HEK293 (cell line): Measurements from ENCODE around the gene EDN1.

Experiments used
- CTCF ChIA-PET: fragments of 350-600 bp; formaldehyde crosslinking; extraction: SDS; loops from one replicate; lab custom pipeline; 2021; ENCODE audit warnings: antibody characterized with exemption; lab: Yijun Ruan, JAX
- POLR2A ChIA-PET: fragments of 300-600 bp; formaldehyde crosslinking; extraction: SDS; loops from one replicate; lab custom pipeline; 2020; ENCODE audit warnings: antibody characterized with exemption, inconsistent platforms; lab: Yijun Ruan, JAX
- H3K27ac ChIP-seq: fragments of 200-500 bp; sonication (Bioruptor generic); 2 replicates; pipeline ENCODE4 v1.5.1; 2014; ENCODE audit warnings: low read depth, low read length, control low read depth, inconsistent platforms; ENCODE audit errors: extremely low read depth
- H3K36me3 ChIP-seq, 2 experiments: fragments of 200-500 bp in 1 of 2; sonication (Bioruptor generic) in 1 of 2; 1 replicate in 1 of 2; 2 replicates in 1 of 2; pipeline ENCODE4 v1.5.1; 2014 to 2017; ENCODE audit warnings: inconsistent platforms in 2 of 2, low read length in 2 of 2; ENCODE audit not compliant: control insufficient read depth in 2 of 2, insufficient read depth in 1 of 2
- H3K4me1 ChIP-seq: fragments of 200-500 bp; sonication (Bioruptor generic); 2 replicates; pipeline ENCODE4 v1.5.1; 2014; ENCODE audit warnings: mild to moderate bottlenecking, low read length, inconsistent platforms; ENCODE audit not compliant: control insufficient read depth, insufficient read depth
- H3K4me3 ChIP-seq: 2 replicates; pipeline ENCODE4 v1.5.1; 2011; ENCODE audit warnings: low read depth, mild to moderate bottlenecking, control low read depth, low read length, moderate library complexity
- H3K9me3 ChIP-seq: fragments of 200-500 bp; sonication (Bioruptor generic); 2 replicates; pipeline ENCODE4 v1.5.1; 2014; ENCODE audit warnings: low read depth, low read length, inconsistent platforms; ENCODE audit not compliant: control insufficient read depth, insufficient read depth
- ELK4 ChIP-seq: IDR thresholded peaks from 2 replicates; pipeline ENCODE4 v1.6.1; 2011; ENCODE audit warnings: mild to moderate bottlenecking, low read depth, low read length, borderline replicate concordance
- HOXA7 ChIP-seq: sonication (generic); formaldehyde crosslinking; IDR thresholded peaks from 2 replicates; pipeline ENCODE4 v1.8.1; 2022; ENCODE audit warnings: missing genetic modification reagents, borderline replicate concordance
- MYNN ChIP-seq: fragments of 450-650 bp; formaldehyde crosslinking; IDR thresholded peaks from 2 replicates; pipeline ENCODE4 v1.5.1; 2016; ENCODE audit warnings: missing biosample characterization, missing genetic modification characterization, borderline replicate concordance
- PRDM6 ChIP-seq: fragments of 450-650 bp; formaldehyde crosslinking; IDR thresholded peaks from 2 replicates; pipeline ENCODE4 v1.5.1; 2017; ENCODE audit warnings: missing biosample characterization, missing genetic modification characterization
- SCRT2 ChIP-seq: fragments of 450-650 bp; formaldehyde crosslinking; IDR thresholded peaks from 2 replicates; pipeline ENCODE4 v1.5.1; 2016; ENCODE audit warnings: missing biosample characterization, missing genetic modification characterization
- ZBTB17 ChIP-seq: fragments of 450-650 bp; formaldehyde crosslinking; IDR thresholded peaks from 2 replicates; pipeline ENCODE4 v1.5.1; 2016; ENCODE audit warnings: missing biosample characterization, missing genetic modification characterization
- ZBTB7A ChIP-seq: fragments of 450-650 bp; formaldehyde crosslinking; IDR thresholded peaks from 2 replicates; pipeline ENCODE4 v1.5.1; 2016; ENCODE audit warnings: low read depth, missing biosample characterization, missing genetic modification characterization
- ZNF169 ChIP-seq: fragments of 450-650 bp; formaldehyde crosslinking; IDR thresholded peaks from 2 replicates; pipeline ENCODE4 v1.5.1; 2016; ENCODE audit warnings: missing biosample characterization, missing genetic modification characterization
- ZNF19 ChIP-seq: fragments of 450-650 bp; formaldehyde crosslinking; IDR thresholded peaks from 2 replicates; pipeline ENCODE4; 2016; ENCODE audit warnings: missing biosample characterization, missing genetic modification characterization, low read depth
- ZNF24 ChIP-seq: fragments of 450-650 bp; formaldehyde crosslinking; IDR thresholded peaks from 2 replicates; pipeline ENCODE4 v1.5.1; 2016; ENCODE audit warnings: missing biosample characterization, missing genetic modification characterization
- ZNF302 ChIP-seq: fragments of 450-650 bp; formaldehyde crosslinking; IDR thresholded peaks from 2 replicates; pipeline ENCODE4 v1.5.1; 2016; ENCODE audit warnings: missing biosample characterization, missing genetic modification characterization, low read depth
- ZNF416 ChIP-seq: fragments of 450-650 bp; formaldehyde crosslinking; IDR thresholded peaks from 2 replicates; pipeline ENCODE4 v1.5.1; 2016; ENCODE audit warnings: missing biosample characterization, missing genetic modification characterization
- ZNF449 ChIP-seq: fragments of 450-650 bp; formaldehyde crosslinking; IDR thresholded peaks from 2 replicates; pipeline ENCODE4 v1.5.1; 2017; ENCODE audit warnings: missing biosample characterization, mild to moderate bottlenecking, missing genetic modification characterization, moderate library complexity
- ZNF513 ChIP-seq: fragments of 450-650 bp; IDR thresholded peaks from 2 replicates; pipeline ENCODE4 v1.5.1; 2018; ENCODE audit warnings: missing biosample characterization, missing genetic modification characterization
- ZNF626 ChIP-seq: fragments of 450-650 bp; sonication (Bioruptor Pico); formaldehyde crosslinking; IDR thresholded peaks from 2 replicates; pipeline ENCODE4 v1.5.1; 2018; ENCODE audit warnings: missing biosample characterization, missing genetic modification characterization, inconsistent platforms

The EDN1 gene

GRCh38 chr6:12254210-12254609 is 36.0 kb upstream of the EDN1 start:
- Histone ChIP-seq H3K36me3 (no peaks in the 10 kb centered on the region), H3K4me3 (no peak overlapping the region), H3K4me1 (peaks cover 16% of the 10 kb centered on the region), H3K27ac (no peak overlapping the region), H3K9me3 (no peaks in the 10 kb centered on the region)
- TF ChIP-seq SCRT2 = 0 out of 2 replicates have a peak, but pooled peaks have one; percentile 9
- TF ChIP-seq ELK4 = no peak
- ChIA-PET POLR2A (no interaction called here), CTCF (interaction anchor here (1.4 to 2.0 kb wide), 2 partner anchors 10 to 20 kb away, joined by 3 to 7 read pairs; no protein-coding TSS in a partner anchor)

- peaks cover 7% of the 10 kb centered on the region; the same call in 1 of the 2 replicates for H3K4me1 ChIP-seq
- no peaks in the 10 kb centered on the region for H3K9me3 ChIP-seq
- TF ChIP-seq ZNF449 (no peak), ZNF626 (tag by site-specific recombination) (no peak), HOXA7 (CRISPR knock-in tag) (no peak), PRDM6 (tag by site-specific recombination) (no peak), MYNN (tag by site-specific recombination) (no peak), ZNF24 (no peak)
- TF ChIP-seq, all 188 proteins: peak for 0
- no peak overlapping the region for H3K4me3 ChIP-seq
- ChIA-PET POLR2A (interaction anchor here (0.6 kb wide), 1 partner anchor 58 kb away, joined by 4 read pairs; no protein-coding TSS in a partner anchor), CTCF (interaction anchor here (0.6 kb wide), 1 partner anchor 763 kb away, joined by 3 read pairs; no protein-coding TSS in a partner anchor)
- H3K36me3 ChIP-seq = no peaks in the 10 kb centered on the region
- no peak overlapping the region for H3K27ac ChIP-seq
Observed at GRCh38 chr6:12258191-12258590, 32.0 kb upstream of the EDN1 start.

- ChIA-PET CTCF (interaction anchor here (0.6 to 2.8 kb wide), 2 partner anchors 31 to 763 kb away, joined by 3 to 7 read pairs; no protein-coding TSS in a partner anchor), POLR2A (no interaction called here)
- TF ChIP-seq ZNF19 (no peak), ZBTB7A (tag by site-specific recombination) (no peak), ZNF169 (tag by site-specific recombination) (no peak), ZNF513 (tag by site-specific recombination) (no peak), ZBTB17 (tag by site-specific recombination) (no peak), ZNF302 (no peak), ZNF416 (tag by site-specific recombination) (no peak)
- H3K9me3 ChIP-seq = no peaks in the 10 kb centered on the region
- no peak overlapping the region for H3K4me3 ChIP-seq
- H3K27ac ChIP-seq = no peak overlapping the region
- H3K4me1 ChIP-seq = peaks cover 7% of the 10 kb centered on the region; the same call in 1 of the 2 replicates
- no peaks in the 10 kb centered on the region for H3K36me3 ChIP-seq
Observed at GRCh38 chr6:12258591-12259075, 31.5 kb upstream of the EDN1 start.
